Loucy (cell line): ENCODE measurements around the gene MCM9.

ENCODE experiments used
- CTCF ChIP-seq: fragments of 200-600 bp; sonication (generic); conservative IDR thresholded peaks from 2 replicates; pipeline ENCODE4 v1.5.1; 2014; ENCODE audit warnings: mild to moderate bottlenecking, antibody characterized with exemption, low read length
- EZH2phosphoT487 ChIP-seq: fragments of 200-600 bp; IDR thresholded peaks from 2 replicates; pipeline ENCODE4 v1.6.1; 2018; ENCODE audit warnings: antibody characterized with exemption, mild to moderate bottlenecking, moderate library complexity, borderline replicate concordance

DNA sequence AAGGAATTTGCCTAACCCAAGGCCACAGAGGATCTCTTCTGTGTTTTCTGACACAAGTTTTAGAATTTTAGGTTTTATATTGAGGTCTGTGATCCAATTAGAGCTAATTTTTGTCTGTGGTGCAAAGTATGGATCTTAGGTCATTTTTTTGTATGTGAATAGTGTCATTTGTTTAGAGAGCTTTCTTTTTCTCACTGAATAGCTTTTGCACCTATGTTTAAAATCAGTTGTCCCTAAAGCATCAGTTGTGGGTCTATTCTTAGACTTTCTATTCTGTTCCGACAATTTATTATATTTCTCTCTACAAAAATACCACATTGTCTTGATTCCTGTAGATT, 341 bp upstream of the MCM9 start:
- TF ChIP-seq CTCF (no peak), EZH2phosphoT487 (no peak)
